GM12891 (cell line): Measurements from ENCODE around the gene MED14.

Experiments
- PAX5 ChIP-seq: IDR thresholded peaks from 2 replicates; pipeline ENCODE4 v1.6.1; 2011; ENCODE audit warnings: low read length, moderate library complexity, mild to moderate bottlenecking; ENCODE audit not compliant: insufficient read depth, severe bottlenecking
- POLR2A ChIP-seq: IDR thresholded peaks from 2 replicates; pipeline ENCODE4 v1.6.1; 2011; ENCODE audit warnings: low read depth, low read length, control low read depth
- POLR2AphosphoS5 ChIP-seq: IDR thresholded peaks from 2 replicates; pipeline ENCODE4 v1.6.1; 2011; ENCODE audit warnings: low read depth, low read length, control low read depth
- POU2F2 ChIP-seq: IDR thresholded peaks from 2 replicates; pipeline ENCODE4 v1.6.1; 2011; ENCODE audit warnings: low read depth, mild to moderate bottlenecking, control low read depth, low read length, moderate library complexity
- SPI1 ChIP-seq: IDR thresholded peaks from 2 replicates; pipeline ENCODE4 v1.6.1; 2011; ENCODE audit warnings: low read depth, low read length, control low read depth

GRCh38 chrX:40755291-40756249 lies 20.2 kb upstream of the MED14 start:
- TF ChIP-seq SPI1, result no peak
- no peak for TF ChIP-seq POLR2A
- TF ChIP-seq POLR2AphosphoS5, result no peak
- TF ChIP-seq POU2F2, result no peak
- no peak for TF ChIP-seq PAX5
